GM13976 (cell line): Measurements from ENCODE around the gene RGS7.
"Not testable (repeated sequence)": the region's sequence is repeated elsewhere in the genome, so short reads cannot be mapped to it uniquely, and the experiment has no call there.

Experiments
- DNase-seq: peaks from one replicate; pipeline ENCODE4 v3.0.0; 2012; ENCODE audit warnings: low spot score
- CTCF ChIP-seq: IDR thresholded peaks from 2 replicates; pipeline ENCODE4 v1.5.1; 2012; ENCODE audit warnings: borderline replicate concordance, mild to moderate bottlenecking; ENCODE audit not compliant: insufficient read depth; ENCODE audit errors: extremely low read depth, missing control alignments, control extremely low read depth
- in situ Hi-C: fragments of 300-500 bp; cut with MboI; formaldehyde crosslinking; loops from one replicate; pipeline ENCODE4 v1.12.0; 2022; ENCODE audit warnings: low sequenced_read_pairs, mixed read lengths, inconsistent platforms; ENCODE audit not compliant: unreplicated experiment

RGS7 gene

GRCh38 chr1:240987928-240988327 lies 369.1 kb downstream of the RGS7 start:
- TF ChIP-seq CTCF, result no peak
- in situ Hi-C loops, result no loop called here
- no peak for DNase-seq

DNA sequence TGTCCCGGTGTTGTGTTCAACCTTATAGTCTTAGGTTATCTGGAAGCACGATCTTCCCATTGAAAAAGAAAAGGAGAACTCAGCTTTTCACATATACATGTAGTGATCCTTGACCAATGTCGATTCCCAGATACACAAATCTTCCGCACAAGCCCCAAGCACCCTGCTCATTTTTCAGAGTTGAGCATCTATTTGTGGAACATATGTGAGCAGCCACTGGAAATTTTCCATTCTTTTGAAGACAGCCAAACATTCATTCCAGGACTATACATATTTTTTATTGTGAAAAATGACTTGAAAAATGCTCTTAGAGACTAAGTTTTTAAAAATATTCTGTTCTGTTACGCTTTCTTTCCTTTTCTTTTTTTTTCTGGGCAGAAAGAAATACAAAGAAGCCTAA lies 371.9 kb downstream of the RGS7 start:
- DNase-seq, result no peak
- in situ Hi-C loops, result no loop called here

DNA sequence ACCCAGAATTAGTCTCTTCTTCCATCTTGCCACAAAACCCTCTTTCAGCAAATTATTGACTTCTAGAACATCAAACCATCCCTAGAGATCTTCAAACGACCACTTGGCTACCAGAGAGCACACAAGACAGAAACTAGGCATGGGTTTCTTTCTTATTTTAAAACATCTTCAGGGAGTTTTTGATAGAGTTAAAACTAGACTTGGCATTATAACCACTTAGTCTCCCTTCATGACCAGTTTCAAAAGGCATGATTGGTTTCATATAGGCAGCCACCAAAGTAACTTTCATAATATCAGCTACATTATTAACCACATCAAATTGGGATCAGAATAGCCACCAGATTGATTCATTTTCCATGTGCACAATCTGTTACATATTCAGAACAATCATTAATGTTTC lies 376.7 kb downstream of the RGS7 start:
- DNase-seq, result no peak
- in situ Hi-C loops, result no loop called here
- TF ChIP-seq CTCF, result no peak

More for the DNA sequence above, 371.9 kb downstream of the RGS7 start:
- no peak for TF ChIP-seq CTCF

GRCh38 chr1:240976685-240977084 lies 380.3 kb downstream of the RGS7 start:
- DNase-seq, result no peak
- in situ Hi-C loops, result no loop called here
- TF ChIP-seq CTCF, result no peak

DNA sequence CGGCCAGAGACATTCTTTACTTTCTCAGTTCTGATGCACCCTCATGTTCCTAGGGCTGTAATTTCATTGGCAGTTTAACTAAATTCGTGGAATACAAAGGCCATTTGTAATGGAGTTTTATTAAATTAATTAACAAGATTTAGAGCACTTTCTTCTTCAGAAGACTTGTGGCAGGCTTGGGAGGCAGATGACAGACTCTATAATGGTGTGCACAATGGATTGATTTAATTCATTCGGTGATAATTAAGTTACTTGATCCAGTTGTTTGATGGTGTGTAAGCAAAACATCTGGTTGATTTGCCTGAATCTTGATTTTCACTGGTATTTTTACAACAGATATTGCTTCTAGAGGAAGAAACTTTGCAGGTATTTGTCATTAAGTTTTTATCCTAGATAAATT lies 383.1 kb downstream of the RGS7 start:
- in situ Hi-C loops, result no loop called here
- TF ChIP-seq CTCF, result no peak

DNA sequence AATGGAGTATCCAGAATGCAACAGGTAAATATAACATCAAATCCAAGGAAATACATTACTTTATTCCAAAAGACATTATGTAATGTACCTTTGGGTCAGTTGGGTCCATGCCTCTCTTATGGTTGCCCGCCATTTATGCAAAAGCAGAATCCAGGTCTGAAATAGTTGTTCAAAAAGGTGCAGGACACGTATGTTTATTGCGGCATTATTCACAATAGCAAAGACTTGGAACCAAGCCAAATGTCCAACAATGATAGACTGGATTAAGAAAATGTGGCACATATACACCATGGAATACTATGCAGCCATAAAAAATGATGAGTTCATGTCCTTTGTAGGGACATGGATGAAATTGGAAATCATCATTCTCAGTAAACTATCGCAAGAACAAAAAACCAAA lies 384.9 kb downstream of the RGS7 start:
- in situ Hi-C loops, DNase-seq: not testable (repeated sequence)

More for the DNA sequence above, 383.1 kb downstream of the RGS7 start:
- DNase-seq, result no peak

DNA sequence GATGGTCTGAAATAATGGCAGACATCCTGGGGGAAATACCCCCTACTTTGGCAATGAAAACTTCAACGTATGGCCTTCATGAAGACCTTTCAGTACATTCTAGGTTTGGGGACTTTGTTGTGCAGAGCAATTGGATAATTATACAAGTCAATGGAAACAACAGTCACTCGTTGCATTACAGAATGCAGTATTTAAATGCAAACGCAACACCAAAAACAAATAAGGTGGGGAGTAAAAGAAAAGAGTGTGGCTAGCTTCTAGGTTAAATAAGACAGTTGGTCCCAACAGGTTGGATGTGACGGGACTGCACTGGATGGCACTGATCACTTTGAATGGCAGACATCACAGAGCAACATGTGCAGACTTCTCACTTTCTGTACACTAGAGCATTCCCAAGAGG lies 386.8 kb downstream of the RGS7 start:
- no peak for DNase-seq
- in situ Hi-C loops, result no loop called here
- TF ChIP-seq CTCF, result no peak
